H1 (cell line): ENCODE measurements around the gene TBC1D32. TPM values are rescaled to one million over a fixed set of nuclear protein-coding genes. Genes with fewer than 3 reads are reported as not detected.

Experiments used
- CTCF ChIA-PET: fragments of 300-600 bp; sonication (Branson Sonifier 250); formaldehyde crosslinking; loops from one replicate; lab custom pipeline; 2021; ENCODE audit not compliant: partially characterized antibody; lab: Charles Lee
- POLR2A ChIA-PET: fragments of 300-600 bp; sonication (Branson Sonifier 250); formaldehyde crosslinking; loops from one replicate; lab custom pipeline; 2021; ENCODE audit warnings: inconsistent platforms; ENCODE audit not compliant: partially characterized antibody; lab: Charles Lee
- DNase-seq, 2 experiments: peaks; one replicate each; pipeline versions ENCODE4 v3.0.0 to v3.0.0-alpha.2; 2010 to 2022; ENCODE audit warnings: low spot score in 2 of 2, low read depth in 1 of 2, mixed read lengths in 1 of 2
- FAIRE-seq: peaks from 2 replicates; lab custom pipeline; 2011; peaks lifted over from hg19 to GRCh38; lab: Jason Lieb, UNC
- H2AFZ ChIP-seq: 2 replicates; pipeline ENCODE4 v1.8.1; 2012; ENCODE audit warnings: low read length, inconsistent platforms
- H2AK5ac ChIP-seq: 2 replicates; pipeline ENCODE4 v1.6.1; 2013; ENCODE audit warnings: low read depth, low read length
- H2BK120ac ChIP-seq: replicated peaks from 2 replicates; pipeline ENCODE3; 2013; ENCODE audit warnings: low read depth, low read length, inconsistent platforms
- H2BK12ac ChIP-seq: 2 replicates; pipeline ENCODE4 v1.6.1; 2013; ENCODE audit warnings: low read depth, low read length
- H2BK15ac ChIP-seq: 2 replicates; pipeline ENCODE4 v1.6.1; 2013; ENCODE audit warnings: low read length
- H2BK20ac ChIP-seq: 2 replicates; pipeline ENCODE4 v1.6.1; 2013; ENCODE audit warnings: low read length
- H2BK5ac ChIP-seq: 2 replicates; pipeline ENCODE4 v1.6.1; 2013; ENCODE audit warnings: low read depth, low read length
- H3K14ac ChIP-seq: 2 replicates; pipeline ENCODE4 v1.6.1; 2013; ENCODE audit warnings: inconsistent platforms; ENCODE audit not compliant: insufficient read length
- H3K18ac ChIP-seq: 2 replicates; pipeline ENCODE4 v1.6.1; 2013; ENCODE audit warnings: low read length; ENCODE audit errors: extremely low read depth
- H3K23ac ChIP-seq: 2 replicates; pipeline ENCODE4 v1.6.1; 2013; ENCODE audit warnings: inconsistent platforms; ENCODE audit not compliant: insufficient read length
- H3K23me2 ChIP-seq: 2 replicates; pipeline ENCODE4 v1.6.1; 2013; ENCODE audit warnings: low read depth, low read length
- H3K27ac ChIP-seq: 2 replicates; pipeline ENCODE4 v1.6.1; 2011; ENCODE audit warnings: low read depth, low read length, inconsistent platforms
- H3K27me3 ChIP-seq, 4 experiments: replicated peaks in 1 of 4; 1 replicate in 1 of 4; 2 replicates in 3 of 4; pipeline versions ENCODE4 v1.6.1 to v1.8.1; 2011 to 2013; ENCODE audit warnings: low read length in 3 of 4, mild to moderate bottlenecking in 3 of 4, inconsistent platforms in 2 of 4, mixed read lengths in 2 of 4, moderate library complexity in 1 of 4; ENCODE audit not compliant: control insufficient read depth in 3 of 4, insufficient read depth in 3 of 4; ENCODE audit errors: extremely low read depth in 1 of 4
- H3K36me3 ChIP-seq, 4 experiments: 2 replicates each; pipeline versions ENCODE4 v1.6.1 to v1.8.1; 2011 to 2013; ENCODE audit warnings: mild to moderate bottlenecking in 4 of 4, low read length in 3 of 4, moderate library complexity in 2 of 4, control low read depth in 1 of 4, inconsistent platforms in 1 of 4; ENCODE audit not compliant: insufficient read depth in 4 of 4, control insufficient read depth in 2 of 4
- H3K4ac ChIP-seq: replicated peaks from 2 replicates; pipeline ENCODE3; 2013; ENCODE audit warnings: low read length, low read depth, mixed read lengths, inconsistent platforms; ENCODE audit not compliant: insufficient read length
- H3K4me1 ChIP-seq, 4 experiments: replicated peaks in 1 of 4; 1 replicate in 1 of 4; 2 replicates in 3 of 4; pipeline versions ENCODE4 v1.6.1 to v1.8.1; 2011 to 2013; ENCODE audit warnings: low read length in 3 of 4, inconsistent platforms in 2 of 4, mixed read lengths in 1 of 4; ENCODE audit not compliant: insufficient read depth in 4 of 4, control insufficient read depth in 3 of 4
- H3K4me2 ChIP-seq, 2 experiments: 2 replicates each; pipeline versions ENCODE4 v1.6.1 to v1.8.1; 2011 to 2013; ENCODE audit warnings: low read depth in 2 of 2, low read length in 2 of 2, control low read depth in 1 of 2, inconsistent platforms in 1 of 2, mild to moderate bottlenecking in 1 of 2; ENCODE audit not compliant: insufficient read depth in 1 of 2
- H3K4me3 ChIP-seq, 4 experiments: fragments of 200-600, 300-600 bp in 1 of 4; sonication (generic), shearing (Covaris generic), sonication (Bioruptor Twin) in 1 of 4; 2 replicates each; pipeline versions ENCODE4 v1.5.1 to v1.8.1; 2011 to 2016; ENCODE audit warnings: low read length in 4 of 4, low read depth in 3 of 4, control low read depth in 2 of 4, inconsistent platforms in 2 of 4, mild to moderate bottlenecking in 2 of 4, mixed read lengths in 1 of 4, moderate library complexity in 1 of 4; ENCODE audit not compliant: insufficient read depth in 2 of 4; ENCODE audit errors: extremely low read depth in 1 of 4
- H3K56ac ChIP-seq: replicated peaks from 2 replicates; pipeline ENCODE3; 2013; ENCODE audit warnings: low read depth, mild to moderate bottlenecking, mixed read lengths, low read length, inconsistent platforms; ENCODE audit not compliant: insufficient read length
- H3K79me1 ChIP-seq: 2 replicates; pipeline ENCODE4 v1.6.1; 2013; ENCODE audit warnings: low read depth, low read length, control low read depth
- H3K79me2 ChIP-seq, 2 experiments: 2 replicates each; pipeline versions ENCODE4 v1.6.1 to v1.8.1; 2012 to 2013; ENCODE audit warnings: low read length in 2 of 2, mild to moderate bottlenecking in 2 of 2, inconsistent platforms in 1 of 2; ENCODE audit not compliant: insufficient read depth in 2 of 2, control insufficient read depth in 1 of 2
- H3K9ac ChIP-seq, 4 experiments: replicated peaks in 1 of 4; 1 replicate in 1 of 4; 2 replicates in 3 of 4; pipeline versions ENCODE4 v1.6.1 to v1.8.1; 2011 to 2013; ENCODE audit warnings: low read depth in 3 of 4, low read length in 3 of 4, control low read depth in 2 of 4, mild to moderate bottlenecking in 2 of 4, moderate library complexity in 2 of 4, inconsistent platforms in 1 of 4; ENCODE audit errors: extremely low read depth in 1 of 4
- H3K9me3 ChIP-seq, 2 experiments: 2 replicates each; pipeline versions ENCODE4 v1.6.1 to v1.8.1; 2012 to 2013; ENCODE audit warnings: mild to moderate bottlenecking in 2 of 2, moderate library complexity in 2 of 2, control low read depth in 1 of 2, inconsistent platforms in 1 of 2, low read depth in 1 of 2, low read length in 1 of 2, mixed read lengths in 1 of 2; ENCODE audit not compliant: insufficient read depth in 2 of 2
- H4K20me1 ChIP-seq, 2 experiments: replicated peaks in 1 of 2; 2 replicates each; pipeline versions ENCODE3 to v1.8.1; 2011 to 2013; ENCODE audit warnings: inconsistent platforms in 2 of 2, low read length in 2 of 2, mild to moderate bottlenecking in 1 of 2; ENCODE audit not compliant: insufficient read depth in 2 of 2, control insufficient read depth in 1 of 2
- H4K5ac ChIP-seq: 2 replicates; pipeline ENCODE4 v1.6.1; 2013; ENCODE audit warnings: low read length, low read depth, mixed read lengths, inconsistent platforms; ENCODE audit not compliant: insufficient read length
- H4K8ac ChIP-seq: 2 replicates; pipeline ENCODE4 v1.8.0; 2013; ENCODE audit warnings: mild to moderate bottlenecking, moderate library complexity, low read length, inconsistent platforms; ENCODE audit not compliant: insufficient read depth; ENCODE audit errors: extremely low read depth
- H4K91ac ChIP-seq: replicated peaks from 2 replicates; pipeline ENCODE3; 2013; ENCODE audit warnings: low read length, mixed read lengths, inconsistent platforms; ENCODE audit not compliant: insufficient read length
- CREB1 ChIP-seq: IDR thresholded peaks from 2 replicates; pipeline ENCODE4 v1.6.1; 2012; ENCODE audit warnings: inconsistent platforms
- MAX ChIP-seq: IDR thresholded peaks from 2 replicates; pipeline ENCODE4 v1.6.1; 2012; ENCODE audit warnings: inconsistent platforms
- NRF1 ChIP-seq: IDR thresholded peaks from 2 replicates; pipeline ENCODE4 v1.6.1; 2011; ENCODE audit warnings: mild to moderate bottlenecking, low read depth, low read length, improper control_type of control experiment
- RAD21 ChIP-seq, 2 experiments: IDR thresholded peaks in 1 of 2; conservative IDR thresholded peaks in 1 of 2; 2 replicates each; pipeline ENCODE4 v1.6.1; 2011; ENCODE audit warnings: low read depth in 2 of 2, low read length in 2 of 2, improper control_type of control experiment in 1 of 2, inconsistent platforms in 1 of 2, mild to moderate bottlenecking in 1 of 2, moderate library complexity in 1 of 2
- RBBP5 ChIP-seq: IDR thresholded peaks from 2 replicates; pipeline ENCODE4 v1.7.1; 2012; ENCODE audit warnings: low read depth, mild to moderate bottlenecking, inconsistent platforms, low read length, moderate library complexity, borderline replicate concordance
- ZNF274 ChIP-seq: IDR thresholded peaks from 2 replicates; pipeline ENCODE4 v1.7.0; 2012; ENCODE audit warnings: low read length, borderline replicate concordance; ENCODE audit errors: extremely low read depth
- WGBS, 2 experiments: shearing (Covaris generic) in 1 of 2; methylation state at CpG; one replicate each; pipeline versions ENCODE4 v1.1.6 to v1.1.7; 2013 to 2015; ENCODE audit warnings: low lambda C conversion rate in 2 of 2, mixed read lengths in 2 of 2, inconsistent platforms in 1 of 2, low coverage in 1 of 2, missing lambda C conversion rate in 1 of 2; ENCODE audit not compliant: insufficient replicate concordance in 2 of 2, insufficient coverage in 1 of 2, insufficient read length in 1 of 2; ENCODE audit errors: extremely low coverage in 1 of 2, missing lambda C conversion rate in 1 of 2; 5-methylcytosine and 5-hydroxymethylcytosine counted together
- polyA plus RNA-seq, 7 experiments: library from polyadenylated mRNA; depleted of rRNA in 3 of 7; stranded (reverse) in 5 of 7; unstranded in 2 of 7; fragments of >200 nt in 5 of 7; fragments of 200-250 nt in 2 of 7; gene quantifications; 1 replicate in 5 of 7; 2 replicates in 1 of 7; 4 replicates in 1 of 7; pipeline versions ENCODE4 v1.2.1 to v1.2.3, GENCODE V29; 2011 to 2013; ENCODE audit warnings: missing spikeins in 2 of 7, mixed read lengths in 2 of 7
- total RNA-seq: library from RNA; stranded (reverse); fragmentation: NEBNext Ultra II Directional; extraction: Animal tissue kit (Norgen Biotek cat#: 25700); gene quantifications from 2 replicates; pipeline ENCODE4 v1.2.1, GENCODE V29; 2021
- TF ChIP-seq, protein P1 (sequence below): IDR thresholded peaks from 2 replicates; pipeline ENCODE4 v1.6.1; 2012; ENCODE audit warnings: inconsistent platforms

The TBC1D32 gene
- total and polyA plus RNA-seq, 2 of the 8 experiments (the other 6 are each of a cell fraction or from before 2014, with no cell fraction given), result 5.3 to 7.1 TPM

- no peaks in the 10 kb centered on the region for H4K20me1 ChIP-seq
- TF ChIP-seq, protein P1, sequence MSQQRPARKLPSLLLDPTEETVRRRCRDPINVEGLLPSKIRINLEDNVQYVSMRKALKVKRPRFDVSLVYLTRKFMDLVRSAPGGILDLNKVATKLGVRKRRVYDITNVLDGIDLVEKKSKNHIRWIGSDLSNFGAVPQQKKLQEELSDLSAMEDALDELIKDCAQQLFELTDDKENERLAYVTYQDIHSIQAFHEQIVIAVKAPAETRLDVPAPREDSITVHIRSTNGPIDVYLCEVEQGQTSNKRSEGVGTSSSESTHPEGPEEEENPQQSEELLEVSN, result no peak
- TF ChIP-seq MAX (no peak), NRF1 (no peak), ZNF274 (no peak), RAD21 (IDR thresholded peaks at IDR 0.05 in 1 of 2, conservative IDR thresholded peaks at IDR 0.05 in 1 of 2; ENCODE audit: low read depth in 2 of 2, low read length in 2 of 2) (no peak), RBBP5 (no peak), CREB1 (no peak)
- TF ChIP-seq, all 59 proteins: peak for 0
- H4K91ac ChIP-seq, result no peak overlapping the region
- no peaks in the 10 kb centered on the region for H3K23me2 ChIP-seq
- H3K9ac ChIP-seq, result no peak overlapping the region
- no peaks in the 10 kb centered on the region for H3K4me1 ChIP-seq
- H3K27ac ChIP-seq, result no peak overlapping the region
- no peaks in the 10 kb centered on the region for H3K79me1 ChIP-seq
- H2BK15ac ChIP-seq, result no peak overlapping the region
- DNase-seq, result no peak
- no peak overlapping the region for H2AFZ ChIP-seq
- H3K4me3 ChIP-seq, result no peak overlapping the region
- H3K79me2 ChIP-seq, result no peaks in the 10 kb centered on the region
- no peak overlapping the region for H2BK20ac ChIP-seq
- H4K8ac ChIP-seq, result no peak overlapping the region
- WGBS, 2 experiments, result 76% methylated on average over 4 of the region's 4 CpGs; no CpG with 5 or more reads in 1 of the 2 experiments
- H3K27me3 ChIP-seq, result no peaks in the 10 kb centered on the region
- H3K14ac ChIP-seq, result no peak overlapping the region
- H3K36me3 ChIP-seq, result no peaks in the 10 kb centered on the region
- ChIA-PET CTCF (interaction anchor here (0.8 to 2.3 kb wide), 3 partner anchors 15 to 25 kb away, joined by 3 to 7 read pairs (median 3); no protein-coding TSS in a partner anchor), POLR2A (no interaction called here)
- no peak for FAIRE-seq
- peaks cover 0 to 2% of the 10 kb centered on the region in 2 experiments; a peak in 1 of 4 replicates for H3K9me3 ChIP-seq
- no peak overlapping the region for H2BK5ac ChIP-seq
- no peak overlapping the region for H3K4ac ChIP-seq
- no peak overlapping the region for H3K18ac ChIP-seq
- no peak overlapping the region for H3K56ac ChIP-seq
- no peak overlapping the region for H3K23ac ChIP-seq
- H2BK120ac ChIP-seq, result no peak overlapping the region
- no peak overlapping the region for H4K5ac ChIP-seq
- no peak overlapping the region for H3K4me2 ChIP-seq
- H2AK5ac ChIP-seq, result no peak overlapping the region
- H2BK12ac ChIP-seq, result no peak overlapping the region
Measured at GRCh38 chr6:121376411-121376810, 42.1 kb upstream of the TBC1D32 start.
